GM18511 (cell line): Measurements from ENCODE around the gene SCARF1.

Source experiments
- ATAC-seq: cut with Tn5 transposase; IDR thresholded peaks from one replicate; pipeline ENCODE4 v1.9.1; 2021; ENCODE audit warnings: mild to moderate bottlenecking, moderate library complexity; ENCODE audit not compliant: unreplicated experiment

Gene SCARF1

DNA sequence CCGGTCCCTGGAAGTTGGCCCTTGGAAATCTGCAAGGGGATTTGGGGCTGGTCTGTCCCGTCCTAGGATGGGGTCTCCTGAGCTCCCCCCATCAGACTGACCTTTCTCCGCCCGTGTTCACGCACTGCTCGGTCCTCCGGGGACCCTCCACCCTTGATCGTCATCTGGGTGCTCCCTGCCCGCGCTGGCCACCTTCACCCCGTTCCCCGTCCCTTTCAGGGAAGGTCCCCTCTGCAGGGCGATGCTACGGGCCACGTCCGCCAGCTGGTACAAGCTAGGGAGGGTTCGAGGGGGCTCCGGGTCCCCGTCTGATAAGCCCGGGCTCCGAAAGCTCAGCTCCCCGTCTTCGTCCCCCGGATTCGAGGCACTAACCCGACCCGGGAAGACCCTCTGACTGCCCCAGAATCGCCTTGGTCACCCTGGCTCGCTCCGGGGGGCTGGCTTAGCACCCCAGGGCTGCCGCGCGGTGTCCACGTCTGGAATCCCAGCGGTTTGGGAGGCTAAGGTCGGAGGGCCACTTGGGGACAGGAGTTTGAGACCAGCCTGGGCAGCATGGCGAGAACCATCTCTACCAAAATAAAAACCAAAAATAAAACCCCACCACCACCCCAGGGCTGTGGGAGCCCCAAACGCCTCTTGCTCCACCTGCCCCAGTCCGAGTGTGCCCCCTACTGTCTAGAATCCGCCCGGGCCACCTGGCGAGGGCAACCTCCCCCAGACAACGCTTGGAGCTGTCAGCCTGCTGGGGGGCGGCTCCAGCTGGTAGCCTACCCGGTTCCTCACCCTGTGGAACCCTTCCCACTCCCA, 15.8 kb downstream of the SCARF1 start:
- no peak for ATAC-seq

DNA sequence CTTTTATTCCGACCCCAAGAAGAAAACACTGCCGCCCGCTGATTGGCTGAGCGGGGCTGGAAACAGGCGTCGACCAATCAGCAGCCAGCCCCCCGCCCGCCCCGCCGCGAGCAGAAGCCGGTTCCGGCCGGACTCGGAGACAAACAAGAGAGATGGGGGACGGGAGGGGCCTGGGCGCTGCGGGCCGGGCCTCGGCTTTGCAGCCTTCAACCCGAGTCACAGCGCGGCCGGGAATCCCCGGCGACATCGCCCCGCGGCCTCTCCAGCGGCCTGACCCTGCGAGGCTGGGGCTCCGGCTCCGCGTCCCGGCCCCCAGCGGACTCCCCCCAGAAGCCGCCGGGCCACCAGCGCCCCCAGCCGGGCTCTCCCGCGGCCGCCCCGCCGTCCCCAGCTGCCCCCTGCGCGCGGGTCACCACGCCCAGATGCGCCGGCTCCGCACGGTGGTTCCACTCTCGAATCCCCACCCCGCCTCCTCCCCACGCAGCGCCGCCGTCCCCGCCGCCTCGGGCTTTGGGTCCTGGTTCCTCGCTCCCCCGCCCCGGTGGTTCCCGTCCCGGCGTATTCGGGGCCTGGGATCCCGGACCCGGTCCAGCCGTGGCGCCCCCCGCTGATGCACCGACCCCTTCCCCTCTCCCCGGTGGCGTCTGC, 16.6 kb downstream of the SCARF1 start:
- ATAC-seq: peak; percentile 57

- peak; percentile 70 for ATAC-seq
Observed at GRCh38 chr17:1627982-1628855, 17.3 kb downstream of the SCARF1 start, which contains the start of gene SLC43A2. Gene SLC43A2, minus strand, starts transcription at chr17:1628834. Its CDS starts 960 bp downstream, at chr17:1627874.

GRCh38 chr17:1627182-1627981, 18.1 kb downstream of the SCARF1 start:
- no peak for ATAC-seq

DNA sequence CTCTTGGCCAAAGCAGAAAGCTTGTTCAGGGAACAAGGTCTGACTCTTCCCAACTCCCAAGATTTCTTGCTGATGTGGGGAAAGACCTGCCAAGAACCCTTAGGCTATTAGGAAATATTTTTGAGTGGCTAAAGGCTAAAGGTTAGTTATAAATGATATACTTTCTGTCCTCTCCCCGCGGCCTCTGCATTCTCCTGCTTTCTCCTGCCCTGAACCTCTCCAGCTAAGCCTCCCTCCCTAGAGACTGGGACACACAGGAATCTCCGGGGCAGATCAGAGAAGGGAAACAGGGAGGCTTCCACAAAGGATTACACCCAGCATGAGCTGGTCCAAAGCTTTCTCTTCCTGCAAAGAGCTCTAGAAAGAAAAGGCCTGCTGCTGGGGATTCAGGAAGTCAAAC, 19.2 kb downstream of the SCARF1 start:
- ATAC-seq: no peak

GRCh38 chr17:1625581-1625980, 20.0 kb downstream of the SCARF1 start:
- ATAC-seq: no peak

DNA sequence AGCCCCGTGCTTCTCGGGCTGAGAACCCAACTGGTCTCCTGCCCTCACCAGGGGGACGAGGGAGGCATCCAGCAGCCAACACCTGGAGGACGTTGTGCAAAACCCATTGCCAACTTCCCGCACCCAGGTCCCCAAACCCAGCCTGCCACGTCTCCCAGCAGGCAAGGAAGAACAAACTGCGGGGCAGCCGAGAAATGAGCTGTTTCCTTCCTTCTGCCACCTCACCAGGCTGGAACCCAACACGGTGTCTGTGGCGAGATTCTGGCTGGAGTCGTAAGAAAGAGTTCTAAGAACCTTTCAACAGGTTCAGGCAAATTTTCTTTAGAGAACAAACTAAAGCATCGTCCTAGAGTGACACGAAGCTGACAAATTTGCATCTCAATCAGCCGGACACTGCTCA, 20.5 kb downstream of the SCARF1 start:
- no peak for ATAC-seq

GRCh38 chr17:1624650-1625049, 20.9 kb downstream of the SCARF1 start:
- no peak for ATAC-seq

DNA sequence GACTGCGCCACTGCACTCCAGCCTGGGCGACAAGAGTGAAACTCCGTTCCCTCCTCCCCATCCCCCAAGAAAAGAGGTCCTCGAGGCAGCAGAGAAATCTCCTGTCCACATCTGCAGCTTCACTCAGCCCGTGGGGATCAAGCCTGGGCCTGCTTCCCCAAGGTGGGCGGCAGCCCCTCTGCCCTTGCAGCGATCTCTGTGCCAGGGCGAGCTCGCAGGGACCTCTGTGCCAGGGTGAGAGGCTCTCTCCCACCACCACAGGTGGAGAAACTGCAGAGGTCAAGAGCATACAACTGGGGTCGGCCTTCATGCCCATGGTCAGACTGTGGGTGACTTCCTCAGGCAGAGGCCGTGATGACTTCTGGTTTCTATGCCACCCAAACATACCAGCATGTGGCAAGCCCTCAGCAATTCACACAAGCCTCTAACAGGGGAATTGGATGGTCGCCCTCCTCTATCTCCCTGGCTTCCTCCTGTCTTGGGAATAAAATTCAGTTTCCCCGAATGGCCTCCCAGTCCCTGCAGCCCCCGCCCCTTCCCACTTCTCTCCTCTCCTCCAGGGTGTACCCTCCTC, 22.4 kb downstream of the SCARF1 start:
- ATAC-seq: no peak

DNA sequence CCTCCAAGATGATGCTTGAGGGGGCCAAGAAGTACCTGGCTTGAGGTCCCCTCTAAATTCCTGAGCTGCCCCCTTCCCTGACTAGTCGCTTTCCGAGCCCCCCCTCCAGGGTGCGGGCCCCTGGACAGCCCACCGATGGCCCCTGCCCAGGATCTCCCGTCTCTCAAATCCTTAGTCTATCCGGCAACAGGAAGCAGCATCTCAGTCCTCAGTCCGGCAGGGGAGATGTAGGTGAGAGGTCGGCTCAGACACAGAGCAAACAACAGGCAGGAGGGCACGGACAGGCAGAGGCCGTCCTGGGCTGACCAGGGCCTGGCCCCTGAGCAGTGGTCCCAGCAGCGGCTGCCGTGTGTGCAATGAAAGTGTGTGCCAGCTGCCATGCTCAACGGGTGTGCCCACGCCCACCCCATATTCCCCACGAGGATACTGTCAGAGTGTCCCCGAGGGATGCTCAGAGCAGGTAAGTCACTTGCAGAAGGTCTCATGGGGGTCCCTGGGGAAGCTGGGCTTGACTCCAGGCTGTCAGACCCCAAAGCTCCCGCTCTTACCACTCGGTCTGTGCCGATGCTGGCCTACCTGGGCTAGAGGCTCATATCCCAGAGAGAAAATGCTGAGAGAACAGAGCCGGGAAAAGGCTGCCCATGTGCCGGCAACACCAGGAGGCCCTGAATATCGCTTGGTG, 24.1 kb downstream of the SCARF1 start:
- no peak for ATAC-seq

DNA sequence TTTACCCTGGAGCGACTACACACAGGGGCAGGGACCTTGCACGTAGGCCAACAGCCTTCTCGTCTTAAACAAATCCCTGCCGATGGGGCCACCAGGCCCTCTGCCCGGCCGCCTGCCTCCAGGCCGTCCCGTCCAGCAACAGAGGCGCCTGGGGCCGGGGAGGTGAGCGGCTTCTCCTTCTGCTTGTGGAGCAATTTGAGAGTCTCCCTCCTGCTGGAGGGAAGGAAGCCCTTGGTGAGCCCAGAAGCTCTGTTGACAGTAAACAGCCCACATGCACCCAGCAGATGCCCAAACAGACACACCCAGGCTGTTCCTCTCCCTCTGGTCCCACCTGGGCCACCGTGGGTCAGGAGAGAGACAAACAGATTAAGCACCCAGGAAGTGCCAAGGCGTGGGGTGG, 25.0 kb downstream of the SCARF1 start:
- ATAC-seq: no peak

DNA sequence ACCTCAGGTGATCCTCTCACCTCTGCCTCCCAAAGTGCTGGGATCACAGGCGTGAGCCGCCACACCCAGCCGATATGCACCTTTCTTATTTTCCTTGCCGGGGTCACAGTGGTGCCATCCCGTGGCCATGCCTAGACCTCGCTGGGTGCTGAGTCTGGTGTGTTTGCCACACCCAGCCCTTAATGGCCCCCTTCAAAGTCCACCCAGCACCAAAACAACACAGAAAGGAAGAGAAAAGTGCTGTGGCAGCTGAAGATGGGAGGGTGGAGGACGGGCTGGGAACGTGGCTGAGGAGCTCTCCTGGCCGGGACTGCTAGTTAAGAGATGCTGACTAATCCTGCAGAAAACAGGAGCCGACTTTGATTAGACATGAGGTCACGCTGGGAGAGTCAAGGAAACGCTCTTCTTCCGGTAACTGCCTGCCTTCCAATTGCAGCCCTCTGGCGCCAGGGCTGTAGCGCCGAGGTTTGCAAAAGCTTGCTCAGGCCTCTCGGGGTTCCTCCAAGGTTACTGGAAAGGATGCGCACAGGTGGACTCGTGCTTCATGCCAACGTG, 27.8 kb downstream of the SCARF1 start:
- no peak for ATAC-seq

GRCh38 chr17:1616101-1616500, 29.4 kb downstream of the SCARF1 start:
- ATAC-seq: no peak

GRCh38 chr17:1612400-1612799, 33.1 kb downstream of the SCARF1 start:
- ATAC-seq: no peak

DNA sequence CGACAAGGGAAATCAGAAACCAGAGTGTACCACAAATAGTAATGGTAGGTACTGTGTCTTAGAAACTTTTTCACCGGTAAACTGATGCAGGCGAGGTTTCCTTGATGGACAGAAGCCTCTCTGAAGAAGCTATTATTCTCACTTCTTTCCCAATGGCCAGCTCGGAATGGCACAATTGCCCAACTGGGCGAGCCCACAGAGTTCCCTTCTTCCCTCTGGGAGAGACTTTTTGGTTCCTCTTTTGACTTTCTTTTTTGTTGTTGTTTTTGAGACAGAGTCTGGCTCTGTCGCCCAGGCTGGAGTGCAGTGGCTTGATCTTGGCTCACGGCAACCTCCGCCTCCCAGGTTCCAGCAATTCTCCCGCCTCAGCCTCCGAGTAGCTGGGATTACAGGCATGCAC, 33.8 kb downstream of the SCARF1 start:
- no peak for ATAC-seq

- no peak for ATAC-seq
Observed at GRCh38 chr17:1608676-1609075, 36.9 kb downstream of the SCARF1 start.

GRCh38 chr17:1607971-1608320, 37.6 kb downstream of the SCARF1 start:
- ATAC-seq: no peak

GRCh38 chr17:1606352-1606985, 39.1 kb downstream of the SCARF1 start:
- no peak for ATAC-seq
